Neural progenitor cell (in vitro differentiated cells): ENCODE results near the gene BOD1L2. TPM values are rescaled to one million over a fixed set of nuclear protein-coding genes. Genes with fewer than 3 reads are reported as not detected.

Experiments used
- DNase-seq: peaks from one replicate; pipeline ENCODE4 v3.0.0-alpha.2; 2016; ENCODE audit warnings: low spot score
- H2AFZ ChIP-seq: fragments of 200-600 bp; sonication (generic); replicated peaks from 2 replicates; pipeline ENCODE4 v1.6.1; 2016; ENCODE audit warnings: antibody characterized with exemption
- H3F3A ChIP-seq: fragments of 200-600 bp; sonication (generic); 2 replicates; pipeline ENCODE4 v1.6.1; 2016; ENCODE audit warnings: antibody characterized with exemption, low read depth
- H3K27ac ChIP-seq: fragments of 200-600 bp; sonication (generic); 2 replicates; pipeline ENCODE4 v1.5.1; 2016; ENCODE audit warnings: mild to moderate bottlenecking
- H3K27me3 ChIP-seq: fragments of 200-600 bp; sonication (generic); 2 replicates; pipeline ENCODE4 v1.6.1; 2016; ENCODE audit warnings: mild to moderate bottlenecking, moderate library complexity
- H3K36me3 ChIP-seq: fragments of 200-600 bp; sonication (generic); 2 replicates; pipeline ENCODE4 v1.5.1; 2016
- H3K4me1 ChIP-seq: fragments of 200-600 bp; sonication (generic); 2 replicates; pipeline ENCODE4 v1.6.1; 2016; ENCODE audit warnings: mixed run types
- H3K4me2 ChIP-seq: fragments of 200-600 bp; sonication (generic); 2 replicates; pipeline ENCODE4 v1.6.1; 2016
- H3K4me3 ChIP-seq: fragments of 200-600 bp; sonication (generic); 2 replicates; pipeline ENCODE4 v1.5.1; 2016
- H3K79me2 ChIP-seq: fragments of 200-600 bp; sonication (generic); 2 replicates; pipeline ENCODE4 v1.6.1; 2016; ENCODE audit warnings: low read depth
- H3K9ac ChIP-seq: fragments of 200-600 bp; sonication (generic); 2 replicates; pipeline ENCODE4 v1.6.1; 2016
- H3K9me3 ChIP-seq: fragments of 200-600 bp; sonication (generic); 2 replicates; pipeline ENCODE4 v1.5.1; 2016; ENCODE audit warnings: low read depth
- H4K20me1 ChIP-seq: fragments of 200-600 bp; sonication (generic); 2 replicates; pipeline ENCODE4 v1.6.1; 2016; ENCODE audit warnings: low read depth
- H3K27ac Mint-ChIP-seq: 3 replicates; pipeline ENCODE4 v1.8.0; 2021; ENCODE audit warnings: mixed read lengths
- H3K27me3 Mint-ChIP-seq: 2 replicates; pipeline ENCODE4 v1.8.0; 2022; ENCODE audit warnings: low read depth, mild to moderate bottlenecking, inconsistent platforms, moderate library complexity, mixed read lengths; ENCODE audit not compliant: insufficient read depth
- H3K36me3 Mint-ChIP-seq: 3 replicates; pipeline ENCODE4 v1.8.0; 2021; ENCODE audit warnings: mixed read lengths
- H3K4me1 Mint-ChIP-seq: 3 replicates; pipeline ENCODE4 v1.8.0; 2021; ENCODE audit warnings: mixed read lengths
- H3K4me3 Mint-ChIP-seq: 3 replicates; pipeline ENCODE4 v1.8.0; 2021; ENCODE audit warnings: mild to moderate bottlenecking, moderate library complexity, mixed read lengths
- H3K9me3 Mint-ChIP-seq: 3 replicates; pipeline ENCODE4 v1.8.0; 2020; ENCODE audit warnings: mixed read lengths
- EZH2 ChIP-seq: fragments of 200-600 bp; sonication (generic); IDR thresholded peaks from 2 replicates; pipeline ENCODE4 v1.6.1; 2017; ENCODE audit warnings: antibody characterized with exemption, mild to moderate bottlenecking, moderate library complexity
- EZH2phosphoT487 ChIP-seq: fragments of 200-600 bp; sonication (generic); IDR thresholded peaks from 2 replicates; pipeline ENCODE4 v1.6.1; 2017; ENCODE audit warnings: antibody characterized with exemption
- total RNA-seq: library from RNA; depleted of rRNA; stranded (reverse); fragments of >200 nt; gene quantifications from 2 replicates; pipeline ENCODE4 v1.2.3, GENCODE V29; 2015; ENCODE audit warnings: low replicate concordance
- TF ChIP-seq, protein P1 (sequence below): fragments of 200-600 bp; sonication (generic); IDR thresholded peaks from 2 replicates; pipeline ENCODE4 v1.5.1; 2017; ENCODE audit warnings: antibody characterized with exemption, mild to moderate bottlenecking

BOD1L2 gene
- total RNA-seq, 1 donor from 2014 or later: not detected

DNA sequence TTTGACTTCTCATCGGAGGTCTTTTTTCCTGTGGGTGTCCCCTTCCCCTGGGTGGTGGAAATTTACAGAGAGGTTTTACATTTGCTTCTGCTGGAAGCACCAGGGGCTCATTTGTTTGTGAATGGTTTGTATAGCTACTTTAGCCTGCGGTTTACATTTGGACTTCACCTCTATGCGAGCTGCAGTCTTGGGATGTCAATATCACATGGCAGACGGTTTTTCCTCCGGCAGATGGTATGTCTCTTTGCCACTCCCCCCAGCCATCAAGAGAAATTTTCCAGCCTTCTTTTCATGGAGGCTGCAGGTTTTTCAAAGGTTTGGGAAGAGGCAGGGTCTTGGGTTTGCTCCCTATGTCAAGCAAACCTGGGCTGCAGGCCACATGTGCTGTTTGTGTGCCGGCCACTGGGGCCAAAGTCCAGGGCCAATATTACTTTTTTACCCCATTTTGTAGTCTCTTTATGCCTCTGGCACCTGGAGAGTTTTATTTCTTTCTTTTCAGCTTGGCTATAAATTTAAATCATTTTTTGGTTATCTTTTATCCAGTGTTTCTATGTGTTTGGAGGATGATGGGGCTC, 23.9 kb upstream of the BOD1L2 start:
- TF ChIP-seq, protein P1, sequence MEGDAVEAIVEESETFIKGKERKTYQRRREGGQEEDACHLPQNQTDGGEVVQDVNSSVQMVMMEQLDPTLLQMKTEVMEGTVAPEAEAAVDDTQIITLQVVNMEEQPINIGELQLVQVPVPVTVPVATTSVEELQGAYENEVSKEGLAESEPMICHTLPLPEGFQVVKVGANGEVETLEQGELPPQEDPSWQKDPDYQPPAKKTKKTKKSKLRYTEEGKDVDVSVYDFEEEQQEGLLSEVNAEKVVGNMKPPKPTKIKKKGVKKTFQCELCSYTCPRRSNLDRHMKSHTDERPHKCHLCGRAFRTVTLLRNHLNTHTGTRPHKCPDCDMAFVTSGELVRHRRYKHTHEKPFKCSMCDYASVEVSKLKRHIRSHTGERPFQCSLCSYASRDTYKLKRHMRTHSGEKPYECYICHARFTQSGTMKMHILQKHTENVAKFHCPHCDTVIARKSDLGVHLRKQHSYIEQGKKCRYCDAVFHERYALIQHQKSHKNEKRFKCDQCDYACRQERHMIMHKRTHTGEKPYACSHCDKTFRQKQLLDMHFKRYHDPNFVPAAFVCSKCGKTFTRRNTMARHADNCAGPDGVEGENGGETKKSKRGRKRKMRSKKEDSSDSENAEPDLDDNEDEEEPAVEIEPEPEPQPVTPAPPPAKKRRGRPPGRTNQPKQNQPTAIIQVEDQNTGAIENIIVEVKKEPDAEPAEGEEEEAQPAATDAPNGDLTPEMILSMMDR: no peak
- TF ChIP-seq EZH2phosphoT487 (no peak), EZH2 (no peak)
- Mint-ChIP-seq H3K27ac (no peak overlapping the region), H3K27me3 (peaks cover 32% of the 10 kb centered on the region), H3K4me3 (no peak overlapping the region), H3K36me3 (no peaks in the 10 kb centered on the region), H3K4me1 (peaks cover 12% of the 10 kb centered on the region), H3K9me3 (no peaks in the 10 kb centered on the region)
- Histone ChIP-seq H3K36me3 (no peaks in the 10 kb centered on the region), H3K9ac (no peak overlapping the region), H3K4me2 (no peak overlapping the region), H3F3A (peaks cover 10% of the 10 kb centered on the region), H3K79me2 (no peaks in the 10 kb centered on the region), H3K4me1 (peaks cover 8% of the 10 kb centered on the region), H3K27ac (no peak overlapping the region), H3K27me3 (peaks cover 20% of the 10 kb centered on the region), H4K20me1 (no peaks in the 10 kb centered on the region), H3K9me3 (no peaks in the 10 kb centered on the region), H3K4me3 (no peak overlapping the region), H2AFZ (no peak overlapping the region)
- no peak for DNase-seq

DNA sequence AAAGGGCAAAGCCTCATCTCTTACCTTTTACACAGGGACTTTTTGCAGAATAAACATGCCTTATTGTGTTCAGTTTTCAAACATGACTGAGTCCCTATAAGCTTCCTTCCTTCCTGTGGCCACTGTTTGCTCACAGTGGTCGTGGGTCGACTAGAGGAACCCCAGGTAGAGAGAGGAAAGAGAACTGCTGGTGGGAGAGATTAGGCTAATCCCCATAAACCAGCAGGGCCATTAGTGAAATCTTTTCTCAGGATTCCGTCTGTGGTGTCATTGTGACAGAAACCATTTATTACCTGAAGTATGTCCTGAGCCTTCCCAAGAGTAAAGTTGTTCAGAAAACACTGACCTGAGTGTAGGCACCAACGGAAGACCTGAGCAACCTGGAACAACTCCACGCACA, 21.3 kb upstream of the BOD1L2 start:
- Mint-ChIP-seq H3K4me3 (no peak overlapping the region), H3K27me3 (peaks cover 35% of the 10 kb centered on the region), H3K36me3 (no peaks in the 10 kb centered on the region), H3K4me1 (peaks cover 20% of the 10 kb centered on the region), H3K27ac (no peak overlapping the region), H3K9me3 (no peaks in the 10 kb centered on the region)
- Histone ChIP-seq H3K4me1 (peaks cover 8% of the 10 kb centered on the region), H2AFZ (no peak overlapping the region), H3K27me3 (peaks cover 20% of the 10 kb centered on the region), H3K79me2 (no peaks in the 10 kb centered on the region), H3K4me2 (no peak overlapping the region), H3F3A (peaks cover 10% of the 10 kb centered on the region), H3K4me3 (no peak overlapping the region), H3K27ac (no peak overlapping the region), H3K9ac (no peak overlapping the region), H4K20me1 (no peaks in the 10 kb centered on the region), H3K9me3 (no peaks in the 10 kb centered on the region), H3K36me3 (no peaks in the 10 kb centered on the region)
- DNase-seq: no peak
- TF ChIP-seq EZH2 (no peak), EZH2phosphoT487 (no peak)
- TF ChIP-seq, protein P1: no peak

DNA sequence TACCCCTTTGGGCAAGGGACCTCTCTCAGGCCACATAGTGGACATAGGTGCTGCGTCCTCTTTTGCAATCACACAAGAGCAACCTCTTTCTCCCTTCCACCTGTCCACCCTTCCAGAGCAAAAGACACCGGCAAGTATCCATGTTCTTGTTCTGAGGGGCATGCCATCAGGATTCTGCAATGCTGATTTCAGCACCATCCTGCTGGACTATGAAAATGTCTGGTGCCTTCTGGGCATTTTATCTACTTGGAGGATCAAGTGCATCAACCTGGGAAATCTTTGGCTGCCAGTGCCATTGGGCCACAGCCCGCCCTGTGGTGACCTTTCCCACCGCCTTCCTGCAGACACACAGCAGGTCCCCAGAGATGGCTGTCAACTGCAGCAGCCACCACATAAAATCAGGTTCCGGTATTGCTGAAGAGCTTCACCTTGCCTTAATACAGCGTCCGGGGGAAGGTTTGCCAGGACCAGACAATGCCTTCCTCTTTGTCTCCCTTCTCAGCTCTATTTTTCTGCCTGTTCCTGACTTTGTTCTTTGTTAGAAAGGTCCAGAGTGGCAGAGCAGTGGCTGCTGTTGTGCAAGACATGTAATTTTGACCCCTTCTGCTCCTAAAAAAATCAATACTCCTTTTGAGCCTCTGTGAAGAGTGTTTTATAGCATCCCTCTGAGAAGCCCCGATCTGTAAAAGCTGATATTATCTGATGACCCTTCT, 18.5 kb upstream of the BOD1L2 start:
- H3K27ac Mint-ChIP-seq: no peak overlapping the region
- TF ChIP-seq EZH2: no peak
- TF ChIP-seq, protein P1: no peak
- TF ChIP-seq EZH2phosphoT487: no peak
- H3K9ac ChIP-seq: no peak overlapping the region

More for the DNA sequence above, 18.5 kb upstream of the BOD1L2 start:
- Histone ChIP-seq H3K9me3 (no peaks in the 10 kb centered on the region), H3K27me3 (peaks cover 4% of the 10 kb centered on the region), H2AFZ (no peak overlapping the region), H3K79me2 (no peaks in the 10 kb centered on the region), H4K20me1 (no peaks in the 10 kb centered on the region), H3K27ac (no peak overlapping the region), H3K36me3 (no peaks in the 10 kb centered on the region), H3F3A (no peaks in the 10 kb centered on the region), H3K4me3 (no peak overlapping the region), H3K4me2 (no peak overlapping the region), H3K4me1 (no peaks in the 10 kb centered on the region)
- no peak for DNase-seq
- Mint-ChIP-seq H3K36me3 (no peaks in the 10 kb centered on the region), H3K27me3 (peaks cover 12% of the 10 kb centered on the region), H3K4me3 (no peak overlapping the region), H3K4me1 (peaks cover 10% of the 10 kb centered on the region), H3K9me3 (no peaks in the 10 kb centered on the region)
